Peyer's patch (tissue), 4 donors: ENCODE results near the gene GATAD2B. TPM values are rescaled to one million over a fixed set of nuclear protein-coding genes. Genes with fewer than 3 reads are reported as not detected.
"Not testable (repeated sequence)": the region's sequence is repeated elsewhere in the genome, so short reads cannot be mapped to it uniquely, and the experiment has no call there.

Source experiments
- DNase-seq, 3 donors: peaks; one replicate each; pipeline ENCODE4 v3.0.0-alpha.2; 2017 to 2019
- H3K27ac ChIP-seq, 4 donors: fragments of 200-600 bp; sonication (generic); one replicate each; pipeline ENCODE4 v1.5.1; 2016 to 2019
- H3K27me3 ChIP-seq, 2 donors: fragments of 200-600 bp; sonication (generic); one replicate each; pipeline ENCODE4 v1.5.1; 2019
- H3K36me3 ChIP-seq, 3 donors: fragments of 200-600 bp; sonication (generic); one replicate each; pipeline ENCODE4 v1.5.1; 2016 to 2019
- H3K4me1 ChIP-seq, 4 donors: fragments of 200-600 bp; sonication (generic); one replicate each; pipeline ENCODE4 v1.5.1; 2016 to 2019
- H3K4me3 ChIP-seq, 4 donors: fragments of 200-600 bp; sonication (generic); 1 replicate in 3 of 4; 2 replicates in 1 of 4; pipeline ENCODE4 v1.5.1; 2016 to 2019; ENCODE audit warnings: mild to moderate bottlenecking in 1 of 4
- H3K9me3 ChIP-seq, 4 donors: fragments of 200-600 bp; sonication (generic); one replicate each; pipeline ENCODE4 v1.5.1; 2016 to 2019; ENCODE audit warnings: mild to moderate bottlenecking in 1 of 4
- POLR2A ChIP-seq, 2 donors: fragments of 450-650 bp; IDR thresholded peaks; one replicate each; pipeline ENCODE4 v1.5.1; 2017; ENCODE audit warnings: antibody characterized with exemption in 2 of 2, mild to moderate bottlenecking in 2 of 2, moderate library complexity in 2 of 2
- total RNA-seq, 4 donors: library from RNA; depleted of rRNA; stranded (reverse); fragments of >200 nt; gene quantifications; one replicate each; pipeline ENCODE4 v1.1.0, GENCODE V29; 2016
- TF ChIP-seq, protein P1 (sequence below), 6 experiments: fragments of 450-650 bp in 4 of 6; fragments of 200-600 bp in 2 of 6; sonication (generic) in 1 of 6; IDR thresholded peaks; one replicate each; pipeline ENCODE4 v1.5.1; 2017 to 2019; ENCODE audit warnings: antibody characterized with exemption in 6 of 6, mild to moderate bottlenecking in 3 of 6, moderate library complexity in 1 of 6

The GATAD2B gene
- total RNA-seq, 4 donors from 2014 or later = 22.3 to 65.2 (median 24.7) TPM

DNA sequence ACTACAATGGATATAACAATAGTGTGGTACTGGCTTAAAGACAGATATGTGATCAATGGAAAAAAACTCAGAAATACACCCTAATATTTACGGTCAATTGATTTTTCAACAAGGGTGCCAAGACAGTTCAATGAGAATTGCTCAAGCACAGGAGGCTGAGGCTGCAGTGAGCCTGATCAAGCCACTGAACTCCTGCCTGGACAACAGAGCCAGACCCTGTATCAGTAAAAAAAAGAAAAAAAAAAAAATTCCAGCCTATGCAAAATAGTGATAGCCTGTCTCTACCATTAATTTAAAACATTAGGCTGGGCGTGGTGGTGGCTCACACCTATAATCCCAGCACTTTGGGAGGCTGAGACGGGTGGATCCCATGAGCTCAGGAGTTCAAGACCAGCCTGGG is 77.6 kb downstream of the GATAD2B start:
- DNase-seq = no peak
- no peak for TF ChIP-seq POLR2A (IDR thresholded peaks at IDR 0.05)
- TF ChIP-seq, protein P1, sequence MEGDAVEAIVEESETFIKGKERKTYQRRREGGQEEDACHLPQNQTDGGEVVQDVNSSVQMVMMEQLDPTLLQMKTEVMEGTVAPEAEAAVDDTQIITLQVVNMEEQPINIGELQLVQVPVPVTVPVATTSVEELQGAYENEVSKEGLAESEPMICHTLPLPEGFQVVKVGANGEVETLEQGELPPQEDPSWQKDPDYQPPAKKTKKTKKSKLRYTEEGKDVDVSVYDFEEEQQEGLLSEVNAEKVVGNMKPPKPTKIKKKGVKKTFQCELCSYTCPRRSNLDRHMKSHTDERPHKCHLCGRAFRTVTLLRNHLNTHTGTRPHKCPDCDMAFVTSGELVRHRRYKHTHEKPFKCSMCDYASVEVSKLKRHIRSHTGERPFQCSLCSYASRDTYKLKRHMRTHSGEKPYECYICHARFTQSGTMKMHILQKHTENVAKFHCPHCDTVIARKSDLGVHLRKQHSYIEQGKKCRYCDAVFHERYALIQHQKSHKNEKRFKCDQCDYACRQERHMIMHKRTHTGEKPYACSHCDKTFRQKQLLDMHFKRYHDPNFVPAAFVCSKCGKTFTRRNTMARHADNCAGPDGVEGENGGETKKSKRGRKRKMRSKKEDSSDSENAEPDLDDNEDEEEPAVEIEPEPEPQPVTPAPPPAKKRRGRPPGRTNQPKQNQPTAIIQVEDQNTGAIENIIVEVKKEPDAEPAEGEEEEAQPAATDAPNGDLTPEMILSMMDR (IDR thresholded peaks at IDR 0.05) = no peak

DNA sequence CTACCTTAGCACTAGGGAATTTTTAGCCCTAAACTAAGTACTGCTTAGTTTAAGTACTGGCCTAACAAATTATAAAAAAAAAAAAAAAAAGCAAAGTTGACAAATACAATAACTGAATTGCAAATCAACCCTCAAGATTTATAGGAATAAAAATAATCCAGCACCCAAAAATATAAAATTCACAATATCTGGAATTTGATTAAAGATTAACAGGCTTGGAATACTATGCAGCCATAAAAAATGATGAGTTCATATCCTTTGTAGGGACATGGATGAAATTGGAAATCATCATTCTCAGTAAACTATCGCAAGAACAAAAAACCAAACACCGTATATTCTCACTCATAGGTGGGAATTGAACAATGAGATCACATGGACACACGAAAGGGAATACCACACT is 78.4 kb downstream of the GATAD2B start:
- H3K27me3 ChIP-seq, H3K4me1 ChIP-seq, H3K36me3 ChIP-seq, H3K27ac ChIP-seq, DNase-seq, H3K4me3 ChIP-seq, H3K9me3 ChIP-seq: not testable (repeated sequence)

More for the DNA sequence above, 77.6 kb downstream of the GATAD2B start:
- no peaks in the 10 kb centered on the region for H3K36me3 ChIP-seq
- no peaks in the 10 kb centered on the region for H3K9me3 ChIP-seq
- no peak overlapping the region for H3K27ac ChIP-seq
- H3K27me3 ChIP-seq = no peaks in the 10 kb centered on the region
- H3K4me3 ChIP-seq = no peak overlapping the region
- H3K4me1 ChIP-seq = peaks cover 0 to 6% (median 0%) of the 10 kb centered on the region in 4 donors

DNA sequence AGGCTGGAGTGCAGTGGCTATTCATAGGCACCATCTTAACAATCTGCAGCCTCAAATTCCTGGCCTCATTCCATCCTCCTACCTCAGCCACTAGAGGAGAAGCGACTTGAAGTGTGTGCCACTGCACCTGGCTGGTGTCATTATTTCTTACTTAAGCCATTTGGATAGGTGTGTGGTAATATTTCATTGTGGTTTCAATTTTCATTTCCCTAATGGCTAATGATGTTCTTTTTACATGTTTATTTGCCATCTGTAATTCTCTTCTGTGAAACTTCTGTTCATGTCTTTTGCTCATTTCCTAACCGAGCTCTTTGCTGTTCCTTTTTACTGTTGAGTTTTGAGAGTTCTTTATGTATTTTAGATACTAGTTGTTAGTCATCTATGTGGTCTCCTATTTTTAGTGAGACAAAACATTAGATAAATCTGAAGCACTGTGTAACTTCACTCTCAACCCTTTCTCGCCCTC is 80.7 kb downstream of the GATAD2B start:
- no peaks in the 10 kb centered on the region for H3K27me3 ChIP-seq
- H3K27ac ChIP-seq = no peak overlapping the region
- no peaks in the 10 kb centered on the region for H3K36me3 ChIP-seq
- no peaks in the 10 kb centered on the region for H3K4me1 ChIP-seq
- no peak for TF ChIP-seq POLR2A (IDR thresholded peaks at IDR 0.05)
- TF ChIP-seq, protein P1 (IDR thresholded peaks at IDR 0.05) = no peak
- no peak overlapping the region for H3K4me3 ChIP-seq
- H3K9me3 ChIP-seq = no peaks in the 10 kb centered on the region
- DNase-seq = no peak

DNA sequence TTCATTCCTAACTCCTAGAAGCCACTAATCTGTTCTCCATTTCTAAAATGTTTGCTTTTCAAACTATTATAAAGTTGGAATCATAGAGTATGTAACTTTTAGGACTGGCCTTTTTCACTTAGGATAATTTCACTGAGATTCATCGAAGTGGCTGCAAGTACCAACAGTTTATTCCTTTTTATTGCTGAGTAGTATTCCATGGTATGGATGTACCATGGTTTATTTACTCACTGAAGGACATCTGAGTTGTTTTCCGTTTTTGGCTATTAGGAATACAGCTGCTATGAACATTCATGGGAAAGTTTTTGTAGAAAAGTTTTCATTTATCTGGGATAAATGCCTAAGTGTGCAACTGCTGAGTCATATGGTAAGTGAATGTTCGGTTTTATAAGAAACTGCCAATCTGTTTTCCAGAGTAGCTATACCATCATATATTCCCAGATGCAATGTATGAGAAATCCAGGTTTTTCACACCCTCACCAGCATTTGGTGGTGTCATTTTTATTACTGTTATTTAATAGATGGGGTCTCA is 81.2 kb downstream of the GATAD2B start:
- no peak overlapping the region for H3K4me3 ChIP-seq

DNA sequence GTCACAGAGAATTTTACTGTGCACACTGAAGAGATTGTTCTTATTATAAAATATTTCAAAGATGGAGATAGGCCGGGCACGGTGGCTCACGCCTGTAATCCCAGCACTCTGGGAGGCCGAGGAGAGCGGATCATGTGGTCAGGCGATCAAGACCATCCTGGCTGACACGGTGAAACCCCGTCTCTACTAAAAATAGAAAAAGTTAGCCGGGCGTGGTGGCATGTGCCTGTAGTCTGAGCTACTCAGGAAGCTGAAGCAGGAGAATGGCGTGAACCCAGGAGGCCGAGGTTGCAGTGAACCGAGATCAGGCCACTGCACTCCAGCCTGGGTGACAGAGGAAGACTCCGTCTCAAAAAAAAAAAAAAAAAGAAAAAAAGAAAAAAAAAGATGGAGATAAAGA is 82.0 kb downstream of the GATAD2B start:
- not testable (repeated sequence) for H3K36me3 ChIP-seq, H3K4me1 ChIP-seq, H3K27me3 ChIP-seq, H3K4me3 ChIP-seq, H3K9me3 ChIP-seq, H3K27ac ChIP-seq
- peak in 2 of 3 donors; percentile 53 to 58 for DNase-seq

More for the DNA sequence above, 81.2 kb downstream of the GATAD2B start:
- TF ChIP-seq, protein P1 (IDR thresholded peaks at IDR 0.05) = no peak
- TF ChIP-seq POLR2A (IDR thresholded peaks at IDR 0.05) = no peak
- Histone ChIP-seq H3K27me3 (no peaks in the 10 kb centered on the region), H3K27ac (no peak overlapping the region), H3K9me3 (no peaks in the 10 kb centered on the region), H3K4me1 (no peaks in the 10 kb centered on the region), H3K36me3 (no peaks in the 10 kb centered on the region)
- DNase-seq = no peak

DNA sequence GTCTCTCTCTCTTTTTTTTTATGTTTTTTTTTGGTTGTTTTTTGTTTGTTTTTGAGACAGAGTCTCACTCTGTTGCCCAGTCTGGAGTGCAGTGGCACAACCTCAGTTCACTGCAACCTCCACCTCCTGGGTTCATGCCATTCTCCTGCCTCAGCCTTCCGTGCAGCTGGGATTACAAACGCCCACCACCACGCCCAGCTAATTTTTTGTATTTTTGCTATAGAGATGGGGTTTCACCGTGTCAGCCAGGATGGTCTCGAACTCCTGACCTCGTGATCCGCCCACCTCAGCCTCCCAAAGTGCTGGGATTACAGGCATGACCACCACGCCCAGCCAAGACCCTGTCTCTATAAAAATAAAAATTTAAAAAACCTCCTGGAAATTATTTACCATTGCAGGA is 88.8 kb downstream of the GATAD2B start:
- H3K27ac ChIP-seq, DNase-seq: not testable (repeated sequence)

DNA sequence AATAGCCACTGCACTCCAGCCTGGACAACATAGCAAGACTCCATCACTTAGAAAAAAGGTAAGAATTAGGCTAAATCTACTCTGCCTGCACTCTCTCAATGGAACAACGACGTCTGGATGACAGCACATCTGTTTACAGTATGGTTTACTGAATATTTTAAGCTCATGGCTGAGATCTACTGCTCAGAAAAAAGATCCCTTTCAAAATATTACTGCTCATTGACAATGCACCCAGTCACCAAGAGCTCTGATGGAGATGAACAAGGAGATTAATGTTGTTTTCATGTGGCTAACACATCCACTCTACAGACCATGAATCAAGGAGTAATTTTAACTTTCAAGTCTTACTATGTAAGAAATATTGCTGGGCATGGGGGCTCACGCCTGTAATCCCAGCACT is 89.6 kb downstream of the GATAD2B start:
- Histone ChIP-seq H3K9me3 (no peaks in the 10 kb centered on the region), H3K4me3 (no peak overlapping the region), H3K36me3 (no peaks in the 10 kb centered on the region), H3K4me1 (no peaks in the 10 kb centered on the region), H3K27me3 (no peaks in the 10 kb centered on the region), H3K27ac (no peak overlapping the region)
- TF ChIP-seq, protein P1 (IDR thresholded peaks at IDR 0.05) = no peak
- TF ChIP-seq POLR2A (IDR thresholded peaks at IDR 0.05) = no peak
- no peak for DNase-seq

More for the DNA sequence above, 88.8 kb downstream of the GATAD2B start:
- not testable (repeated sequence) for H3K36me3 ChIP-seq, H3K4me1 ChIP-seq, H3K9me3 ChIP-seq, H3K27me3 ChIP-seq, H3K4me3 ChIP-seq
